Measurements from ENCODE around the gene SLC16A1.

Gene SLC16A1

GRCh38 chr1:112988367-112988766, 32.4 kb upstream of the SLC16A1 start:
- Histone ChIP-seq H2AFZ (ENCODE audit: low read depth, low read length, severe bottlenecking) (no peak overlapping the region), H3K4me3 (ENCODE audit: insufficient read depth, low read length, poor library complexity, severe bottlenecking) (no peak overlapping the region), H3K4me2 (ENCODE audit: low read depth, low read length, poor library complexity, severe bottlenecking) (no peak overlapping the region), H3F3A (ENCODE audit: insufficient read depth) (no peaks in the 10 kb centered on the region), H3K9me2 (replicated peaks; ENCODE audit: insufficient read depth, low read length) (no peaks in the 10 kb centered on the region), H3K9ac (ENCODE audit: low read length) (no peak overlapping the region), H3K9me3 (ENCODE audit: insufficient read depth, low read length) (no peaks in the 10 kb centered on the region), H3K27me3 (ENCODE audit: low read length) (no peaks in the 10 kb centered on the region), H3K36me3 (ENCODE audit: low read length) (no peaks in the 10 kb centered on the region), H4K20me1 (ENCODE audit: low read depth, low read length) (no peaks in the 10 kb centered on the region), H3K79me2 (ENCODE audit: insufficient read depth, low read length) (no peaks in the 10 kb centered on the region), H3K27ac (ENCODE audit: low read depth, low read length) (no peak overlapping the region)
- TF ChIP-seq EZH2phosphoT487 (conservative IDR thresholded peaks at IDR 0.05; ENCODE audit: low read length) (no peak), CTCF (IDR thresholded peaks at IDR 0.05; ENCODE audit: insufficient read depth, low read length, poor library complexity, severe bottlenecking) (no peak)

GRCh38 chr1:112985123-112985522, 29.1 kb upstream of the SLC16A1 start:
- H3K27me3 ChIP-seq (ENCODE audit: low read length): no peaks in the 10 kb centered on the region
- H3K9me3 ChIP-seq (ENCODE audit: insufficient read depth, low read length): no peaks in the 10 kb centered on the region
- no peak overlapping the region for H3K4me3 ChIP-seq (ENCODE audit: insufficient read depth, low read length, poor library complexity, severe bottlenecking)
- no peaks in the 10 kb centered on the region for H3K9me2 ChIP-seq (replicated peaks; ENCODE audit: insufficient read depth, low read length)
- TF ChIP-seq CTCF (IDR thresholded peaks at IDR 0.05; ENCODE audit: insufficient read depth, low read length, poor library complexity, severe bottlenecking) (no peak), EZH2phosphoT487 (conservative IDR thresholded peaks at IDR 0.05; ENCODE audit: low read length) (no peak)
- no peak overlapping the region for H3K27ac ChIP-seq (ENCODE audit: low read depth, low read length)
- H2AFZ ChIP-seq (ENCODE audit: low read depth, low read length, severe bottlenecking): no peak overlapping the region
- no peaks in the 10 kb centered on the region for H3F3A ChIP-seq (ENCODE audit: insufficient read depth)
- H4K20me1 ChIP-seq (ENCODE audit: low read depth, low read length): no peaks in the 10 kb centered on the region
- no peak overlapping the region for H3K4me2 ChIP-seq (ENCODE audit: low read depth, low read length, poor library complexity, severe bottlenecking)
- H3K79me2 ChIP-seq (ENCODE audit: insufficient read depth, low read length): no peaks in the 10 kb centered on the region
- no peaks in the 10 kb centered on the region for H3K36me3 ChIP-seq (ENCODE audit: low read length)
- no peak overlapping the region for H3K9ac ChIP-seq (ENCODE audit: low read length)

GRCh38 chr1:112983537-112984131, 27.6 kb upstream of the SLC16A1 start:
- Histone ChIP-seq H2AFZ (ENCODE audit: low read depth, low read length, severe bottlenecking) (no peak overlapping the region), H3K36me3 (ENCODE audit: low read length) (no peaks in the 10 kb centered on the region), H3K9me3 (ENCODE audit: insufficient read depth, low read length) (no peaks in the 10 kb centered on the region), H3K9ac (ENCODE audit: low read length) (no peak overlapping the region), H3K4me3 (ENCODE audit: insufficient read depth, low read length, poor library complexity, severe bottlenecking) (no peak overlapping the region), H3K9me2 (replicated peaks; ENCODE audit: insufficient read depth, low read length) (no peaks in the 10 kb centered on the region), H3K27me3 (ENCODE audit: low read length) (no peaks in the 10 kb centered on the region), H3F3A (ENCODE audit: insufficient read depth) (no peaks in the 10 kb centered on the region), H3K27ac (ENCODE audit: low read depth, low read length) (no peak overlapping the region), H3K4me2 (ENCODE audit: low read depth, low read length, poor library complexity, severe bottlenecking) (no peak overlapping the region), H3K79me2 (ENCODE audit: insufficient read depth, low read length) (no peaks in the 10 kb centered on the region), H4K20me1 (ENCODE audit: low read depth, low read length) (no peaks in the 10 kb centered on the region)
- TF ChIP-seq EZH2phosphoT487 (conservative IDR thresholded peaks at IDR 0.05; ENCODE audit: low read length) (no peak), CTCF (IDR thresholded peaks at IDR 0.05; ENCODE audit: insufficient read depth, low read length, poor library complexity, severe bottlenecking) (no peak)
